Breast epithelium (tissue), 3 donors: Measurements from ENCODE around the gene CYB5D1.

ENCODE experiments used
- POLR2A ChIP-seq: fragments of 450-650 bp; IDR thresholded peaks from one replicate; pipeline ENCODE4 v1.6.1; 2016; ENCODE audit warnings: antibody characterized with exemption, mild to moderate bottlenecking, moderate library complexity
- POLR2AphosphoS5 ChIP-seq, 3 donors: sonication (generic); formaldehyde crosslinking; IDR thresholded peaks; one replicate each; pipeline ENCODE4 v1.6.1; 2017; ENCODE audit warnings: antibody characterized with exemption in 3 of 3
- TF ChIP-seq, protein P1 (sequence below), 3 donors: fragments of 450-650 bp; IDR thresholded peaks; one replicate each; pipeline ENCODE4 v1.5.1; 2016 to 2017; ENCODE audit warnings: antibody characterized with exemption in 3 of 3, mild to moderate bottlenecking in 3 of 3, moderate library complexity in 3 of 3

DNA sequence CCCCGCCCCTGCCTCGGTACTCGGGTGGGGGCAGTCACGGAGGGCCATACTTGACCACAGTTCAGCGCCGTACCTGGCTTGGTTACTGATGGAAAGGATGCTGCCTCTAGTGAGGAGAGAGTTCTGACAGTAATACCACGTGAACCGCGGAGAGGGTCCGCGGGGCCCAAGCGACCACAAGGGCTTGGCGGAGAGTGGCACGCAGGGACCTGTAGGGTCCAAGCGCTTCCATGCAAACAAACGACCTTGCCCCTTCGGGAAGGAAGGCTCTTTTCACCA is 14.6 kb upstream of the CYB5D1 start:
- TF ChIP-seq, protein P1, sequence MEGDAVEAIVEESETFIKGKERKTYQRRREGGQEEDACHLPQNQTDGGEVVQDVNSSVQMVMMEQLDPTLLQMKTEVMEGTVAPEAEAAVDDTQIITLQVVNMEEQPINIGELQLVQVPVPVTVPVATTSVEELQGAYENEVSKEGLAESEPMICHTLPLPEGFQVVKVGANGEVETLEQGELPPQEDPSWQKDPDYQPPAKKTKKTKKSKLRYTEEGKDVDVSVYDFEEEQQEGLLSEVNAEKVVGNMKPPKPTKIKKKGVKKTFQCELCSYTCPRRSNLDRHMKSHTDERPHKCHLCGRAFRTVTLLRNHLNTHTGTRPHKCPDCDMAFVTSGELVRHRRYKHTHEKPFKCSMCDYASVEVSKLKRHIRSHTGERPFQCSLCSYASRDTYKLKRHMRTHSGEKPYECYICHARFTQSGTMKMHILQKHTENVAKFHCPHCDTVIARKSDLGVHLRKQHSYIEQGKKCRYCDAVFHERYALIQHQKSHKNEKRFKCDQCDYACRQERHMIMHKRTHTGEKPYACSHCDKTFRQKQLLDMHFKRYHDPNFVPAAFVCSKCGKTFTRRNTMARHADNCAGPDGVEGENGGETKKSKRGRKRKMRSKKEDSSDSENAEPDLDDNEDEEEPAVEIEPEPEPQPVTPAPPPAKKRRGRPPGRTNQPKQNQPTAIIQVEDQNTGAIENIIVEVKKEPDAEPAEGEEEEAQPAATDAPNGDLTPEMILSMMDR (IDR thresholded peaks at IDR 0.05), result peak in 1 of 3 donors; percentile 3
- no peak for TF ChIP-seq POLR2AphosphoS5 (IDR thresholded peaks at IDR 0.05)
- TF ChIP-seq POLR2A, result no peak
